Measurements from ENCODE around the gene SND1.
A peak's percentile ranks its signal among the peaks of the same experiment; 100 is the strongest.

The SND1 gene

GRCh38 chr7:127983804-127984332 lies 331.9 kb downstream of the SND1 start:
- no peak for FAIRE-seq
- DNase-seq (ENCODE audit: low spot score) = no peak

- no peak for FAIRE-seq
- no peak for DNase-seq (ENCODE audit: low spot score)
Observed at GRCh38 chr7:127986581-127987521, 334.9 kb downstream of the SND1 start.

GRCh38 chr7:127988751-127989150 lies 336.8 kb downstream of the SND1 start:
- DNase-seq (ENCODE audit: low spot score) (no peak), FAIRE-seq (no peak)

GRCh38 chr7:127993317-127993716 lies 341.3 kb downstream of the SND1 start:
- DNase-seq (ENCODE audit: low spot score) (no peak), FAIRE-seq (no peak)

- FAIRE-seq = no peak
- DNase-seq (ENCODE audit: low spot score) = no peak
Observed at GRCh38 chr7:127993987-127994386, 342.0 kb downstream of the SND1 start.

GRCh38 chr7:127995156-127995880 lies 343.3 kb downstream of the SND1 start:
- DNase-seq (ENCODE audit: low spot score) (no peak), FAIRE-seq (no peak)

- DNase-seq (ENCODE audit: low spot score) (no peak), FAIRE-seq (no peak)
Observed at GRCh38 chr7:127995881-127996215, 343.9 kb downstream of the SND1 start.

- FAIRE-seq (no peak), DNase-seq (ENCODE audit: low spot score) (no peak)
Observed at GRCh38 chr7:127996253-127997071, 344.5 kb downstream of the SND1 start.

- DNase-seq (ENCODE audit: low spot score) (peak; percentile 9), FAIRE-seq (no peak)
Observed at GRCh38 chr7:127997226-127997922, 345.4 kb downstream of the SND1 start.

- FAIRE-seq = no peak
- no peak for DNase-seq (ENCODE audit: low spot score)
Observed at GRCh38 chr7:127998671-127999070, 346.7 kb downstream of the SND1 start.

GRCh38 chr7:128000048-128000447 lies 348.1 kb downstream of the SND1 start:
- FAIRE-seq (no peak), DNase-seq (ENCODE audit: low spot score) (no peak)

GRCh38 chr7:128000854-128001265 lies 348.9 kb downstream of the SND1 start:
- DNase-seq (ENCODE audit: low spot score) = no peak
- no peak for FAIRE-seq

- FAIRE-seq (no peak), DNase-seq (ENCODE audit: low spot score) (no peak)
Observed at GRCh38 chr7:128003167-128003566, 351.2 kb downstream of the SND1 start.

GRCh38 chr7:128003787-128004186 lies 351.8 kb downstream of the SND1 start:
- no peak for FAIRE-seq
- DNase-seq (ENCODE audit: low spot score) = no peak

- no peak for FAIRE-seq
- no peak for DNase-seq (ENCODE audit: low spot score)
Observed at GRCh38 chr7:128004623-128005022, 352.6 kb downstream of the SND1 start.

- FAIRE-seq (no peak), DNase-seq (ENCODE audit: low spot score) (no peak)
Observed at GRCh38 chr7:128005117-128005516, 353.1 kb downstream of the SND1 start.

- FAIRE-seq (no peak), DNase-seq (ENCODE audit: low spot score) (no peak)
Observed at GRCh38 chr7:128005759-128006159, 353.8 kb downstream of the SND1 start.

- FAIRE-seq (no peak), DNase-seq (ENCODE audit: low spot score) (no peak)
Observed at GRCh38 chr7:128006550-128007302, 354.7 kb downstream of the SND1 start.

- DNase-seq (ENCODE audit: low spot score) (no peak), FAIRE-seq (no peak)
Observed at GRCh38 chr7:128007303-128007680, 355.3 kb downstream of the SND1 start.

- FAIRE-seq = no peak
- DNase-seq (ENCODE audit: low spot score) = no peak
Observed at GRCh38 chr7:128008141-128008540, 356.1 kb downstream of the SND1 start.

Data from urothelium cell line (cell line).